Smooth muscle cell of the brain vasculature (primary cell): ENCODE data around the gene TMPRSS11D.

Experiments used
- DNase-seq: peaks from one replicate; pipeline ENCODE4 v3.0.0-alpha.2; 2012; ENCODE audit warnings: low read depth, low spot score

Gene TMPRSS11D

GRCh38 chr4:67886281-67886680 lies 2.5 kb upstream of the TMPRSS11D start:
- DNase-seq, result no peak

- no peak for DNase-seq
Observed at GRCh38 chr4:67885762-67886161, 2.0 kb upstream of the TMPRSS11D start.

GRCh38 chr4:67884701-67885100 lies 899 bp upstream of the TMPRSS11D start:
- DNase-seq, result no peak

GRCh38 chr4:67883458-67883857 lies 344 bp downstream of the TMPRSS11D start:
- DNase-seq, result no peak

GRCh38 chr4:67880866-67881610 lies 2.8 kb downstream of the TMPRSS11D start:
- DNase-seq, result no peak

- no peak for DNase-seq
Observed at GRCh38 chr4:67879486-67879885, 4.3 kb downstream of the TMPRSS11D start.

GRCh38 chr4:67877086-67877485 lies 6.7 kb downstream of the TMPRSS11D start:
- DNase-seq, result no peak

- no peak for DNase-seq
Observed at GRCh38 chr4:67874986-67875385, 8.8 kb downstream of the TMPRSS11D start.

GRCh38 chr4:67873116-67873515 lies 10.7 kb downstream of the TMPRSS11D start:
- DNase-seq, result no peak

GRCh38 chr4:67871867-67872266 lies 11.9 kb downstream of the TMPRSS11D start:
- DNase-seq, result no peak

GRCh38 chr4:67869580-67870190 lies 14.1 kb downstream of the TMPRSS11D start:
- no peak for DNase-seq

- no peak for DNase-seq
Observed at GRCh38 chr4:67861513-67861912, 22.3 kb downstream of the TMPRSS11D start.

GRCh38 chr4:67853336-67853735 lies 30.5 kb downstream of the TMPRSS11D start:
- no peak for DNase-seq

GRCh38 chr4:67820903-67821302 lies 62.9 kb downstream of the TMPRSS11D start:
- DNase-seq, result no peak

GRCh38 chr4:67810011-67810410 lies 73.8 kb downstream of the TMPRSS11D start:
- no peak for DNase-seq

GRCh38 chr4:67809502-67809901 lies 74.3 kb downstream of the TMPRSS11D start:
- no peak for DNase-seq

- DNase-seq, result no peak
Observed at GRCh38 chr4:67796810-67797209, 87.0 kb downstream of the TMPRSS11D start.

GRCh38 chr4:67790721-67791120 lies 93.1 kb downstream of the TMPRSS11D start:
- DNase-seq, result no peak

GRCh38 chr4:67787311-67787710 lies 96.5 kb downstream of the TMPRSS11D start:
- DNase-seq, result no peak

- DNase-seq, result no peak
Observed at GRCh38 chr4:67785528-67785927, 98.3 kb downstream of the TMPRSS11D start.

GRCh38 chr4:67779631-67780030 lies 104.2 kb downstream of the TMPRSS11D start:
- DNase-seq, result no peak

- no peak for DNase-seq
Observed at GRCh38 chr4:67776746-67777145, 107.1 kb downstream of the TMPRSS11D start.
